Activated CD8-positive, alpha-beta memory T cell treated with anti-CD3 and anti-CD28 coated beads, Interleukin-2, amount 50 U/mL, for 4 hours (primary cell): ENCODE results near the gene IPO11.

ENCODE experiments used
- DNase-seq: peaks from one replicate; pipeline ENCODE4 v3.0.0-alpha.2; 2020

The IPO11 gene

DNA sequence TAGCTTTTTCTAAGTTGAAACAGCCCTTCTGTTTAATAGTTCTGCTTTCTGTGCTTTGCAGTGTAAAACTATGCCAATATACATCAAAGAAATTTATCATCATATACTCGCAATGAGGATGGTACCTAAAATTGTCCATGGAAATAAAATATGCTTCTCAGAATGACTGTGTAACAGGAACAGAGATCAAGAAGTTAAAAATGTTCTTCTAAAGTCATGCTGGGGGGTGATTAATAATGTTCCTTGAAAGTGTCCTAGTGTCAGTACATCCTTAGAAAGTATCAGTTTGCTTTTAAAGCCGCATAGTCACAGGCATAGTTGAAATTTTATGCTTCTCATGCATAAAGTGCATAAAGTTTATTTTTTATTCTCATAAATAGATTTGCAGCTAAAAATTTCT is 162.0 kb downstream of the IPO11 start:
- DNase-seq = no peak

DNA sequence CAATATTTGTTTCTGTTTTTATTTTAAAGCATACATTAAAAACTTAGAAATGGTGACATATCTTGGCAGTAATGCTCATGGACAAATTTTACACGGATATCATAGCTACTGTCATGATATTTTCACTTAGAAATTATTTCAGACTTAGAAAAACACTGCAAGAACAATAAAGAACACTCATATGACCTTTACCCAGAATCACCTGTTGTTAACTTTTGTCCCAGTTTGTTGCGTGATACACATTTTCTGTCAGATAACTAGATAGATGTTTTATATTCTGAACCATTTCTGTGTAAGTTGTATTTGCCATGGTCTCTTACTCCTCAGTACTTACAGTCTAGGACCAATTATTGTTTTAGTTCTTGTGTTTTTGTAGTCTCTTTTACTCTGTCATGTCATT is 162.5 kb downstream of the IPO11 start:
- DNase-seq = no peak

DNA sequence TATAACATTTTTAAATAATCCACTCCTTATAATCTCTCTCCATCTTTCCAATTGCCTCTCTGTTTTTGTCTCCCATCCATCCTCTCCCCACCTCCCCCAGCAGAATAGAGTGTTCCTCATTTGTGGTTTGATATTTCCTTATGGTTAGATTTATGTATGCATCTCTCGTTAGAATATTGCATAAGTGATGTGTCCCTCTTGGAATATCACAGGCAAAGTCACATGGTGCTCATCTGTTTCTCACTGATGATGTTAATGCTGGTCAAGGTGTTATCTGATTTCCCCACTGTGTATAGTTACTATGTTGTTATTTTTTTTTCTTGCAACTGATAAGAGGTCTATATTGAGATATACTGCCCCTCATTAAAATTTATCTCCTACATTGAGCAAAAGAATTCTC is 162.9 kb downstream of the IPO11 start:
- no peak for DNase-seq

DNA sequence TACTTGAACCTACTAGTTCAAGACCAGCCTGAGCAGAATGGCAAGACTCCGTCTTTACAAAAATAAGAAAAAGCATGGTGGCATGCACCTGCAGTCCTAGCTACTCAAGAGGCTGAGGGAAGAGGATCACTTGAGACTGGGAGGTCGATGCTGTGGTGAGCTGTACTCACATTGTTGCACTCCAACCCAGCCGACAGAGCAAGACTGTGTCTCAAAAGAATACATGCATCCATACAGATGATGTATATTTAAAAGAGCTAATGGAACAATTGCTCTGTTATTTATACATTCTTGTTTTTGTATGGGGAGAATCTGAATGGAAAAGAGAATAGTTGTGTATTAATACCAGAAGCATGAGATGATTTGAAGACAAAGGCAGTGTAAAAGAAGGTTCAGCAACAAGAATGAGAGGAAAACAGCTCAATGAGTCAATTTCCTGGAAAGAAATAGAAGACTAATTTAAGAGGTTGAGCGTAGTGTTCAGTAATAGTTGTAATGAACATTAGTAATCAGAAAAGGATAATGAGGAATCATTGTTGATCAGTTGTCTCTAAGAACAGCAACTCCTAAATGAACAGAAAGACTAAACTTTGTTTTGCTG is 164.1 kb downstream of the IPO11 start:
- DNase-seq = no peak

DNA sequence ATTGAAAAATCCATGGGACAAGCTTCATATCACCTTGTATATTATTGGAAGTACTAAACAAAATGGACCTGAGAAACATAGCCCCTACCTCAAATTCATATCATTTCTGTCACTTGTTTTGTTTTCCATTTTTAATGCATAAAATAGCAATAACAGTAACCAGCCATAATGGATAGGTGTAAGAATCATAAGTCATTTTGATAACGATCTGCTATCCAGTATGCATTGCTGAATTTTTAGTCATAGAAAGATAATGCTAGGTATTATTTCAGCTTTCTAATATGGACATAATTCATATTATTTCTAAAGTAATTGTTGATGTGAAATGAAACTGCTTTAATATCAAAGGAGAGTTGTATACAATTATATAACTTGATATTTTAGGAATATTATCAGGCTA is 164.9 kb downstream of the IPO11 start:
- DNase-seq = no peak

DNA sequence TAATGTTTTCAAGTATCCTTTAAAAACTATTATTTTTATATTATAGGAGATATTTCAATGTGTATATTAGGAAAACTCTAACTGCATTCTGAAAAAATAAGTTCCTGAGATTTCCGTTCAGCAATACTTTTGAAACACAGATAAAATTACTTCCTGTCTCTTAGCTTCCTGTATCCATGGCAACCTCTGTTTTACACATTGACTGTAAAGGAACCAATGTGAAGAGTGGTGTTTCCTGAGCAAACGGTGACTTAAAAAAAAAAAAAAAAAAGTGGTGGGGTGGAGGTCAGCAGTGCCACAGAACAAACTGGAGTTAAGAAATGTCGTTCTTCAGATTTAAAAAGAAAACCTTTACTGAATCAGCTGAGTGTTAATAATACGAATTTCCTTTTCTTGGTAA is 166.0 kb downstream of the IPO11 start, which contains the start of gene LRRC70:
Gene LRRC70, plus strand, starts transcription at position 280 of the 400 bp plus-strand sequence. CDS start 620 bp downstream, outside the sequence.
- DNase-seq = no peak

DNA sequence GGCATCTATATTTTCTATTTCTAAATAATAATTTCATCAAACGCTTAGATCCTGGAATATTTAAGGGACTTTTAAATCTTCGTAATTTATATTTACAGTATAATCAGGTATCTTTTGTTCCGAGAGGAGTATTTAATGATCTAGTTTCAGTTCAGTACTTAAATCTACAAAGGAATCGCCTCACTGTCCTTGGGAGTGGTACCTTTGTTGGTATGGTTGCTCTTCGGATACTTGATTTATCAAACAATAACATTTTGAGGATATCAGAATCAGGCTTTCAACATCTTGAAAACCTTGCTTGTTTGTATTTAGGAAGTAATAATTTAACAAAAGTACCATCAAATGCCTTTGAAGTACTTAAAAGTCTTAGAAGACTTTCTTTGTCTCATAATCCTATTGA is 167.2 kb downstream of the IPO11 start:
- DNase-seq = no peak

DNA sequence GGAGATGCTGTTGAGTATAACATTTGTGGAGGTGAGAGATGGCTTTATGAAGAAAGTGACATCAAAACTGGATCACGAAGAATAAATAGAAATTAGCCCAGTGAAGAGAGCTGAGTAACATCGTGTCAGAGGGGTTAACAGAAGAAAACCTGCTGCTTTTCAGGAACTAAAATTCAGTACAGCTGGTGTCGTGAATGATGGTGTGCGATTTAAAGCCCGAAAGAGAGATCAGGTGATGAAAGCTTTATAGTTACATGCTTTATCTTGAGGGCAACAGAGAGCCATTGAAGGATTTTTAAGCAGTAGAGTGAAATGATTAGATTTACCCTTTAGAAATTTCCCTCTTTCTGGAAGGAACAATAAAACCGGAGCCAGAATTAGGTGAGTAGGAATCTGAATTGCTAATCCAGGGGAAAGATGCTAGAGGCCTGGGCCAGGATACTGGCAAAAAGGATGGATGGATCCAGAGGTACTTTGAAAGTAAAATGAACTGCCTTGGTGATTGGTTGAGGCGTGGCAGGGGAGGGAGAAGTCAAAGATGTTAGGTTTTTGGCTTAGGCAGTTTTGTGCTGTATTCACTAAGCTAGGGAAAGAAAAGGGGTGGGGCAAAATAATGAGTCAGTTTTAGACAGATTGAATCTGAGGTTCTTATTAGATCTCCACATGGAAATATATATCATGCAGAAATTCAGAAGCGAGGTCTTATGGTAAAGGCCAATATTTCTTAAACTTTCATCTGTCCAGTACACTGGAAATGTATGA is 169.5 kb downstream of the IPO11 start:
- no peak for DNase-seq

DNA sequence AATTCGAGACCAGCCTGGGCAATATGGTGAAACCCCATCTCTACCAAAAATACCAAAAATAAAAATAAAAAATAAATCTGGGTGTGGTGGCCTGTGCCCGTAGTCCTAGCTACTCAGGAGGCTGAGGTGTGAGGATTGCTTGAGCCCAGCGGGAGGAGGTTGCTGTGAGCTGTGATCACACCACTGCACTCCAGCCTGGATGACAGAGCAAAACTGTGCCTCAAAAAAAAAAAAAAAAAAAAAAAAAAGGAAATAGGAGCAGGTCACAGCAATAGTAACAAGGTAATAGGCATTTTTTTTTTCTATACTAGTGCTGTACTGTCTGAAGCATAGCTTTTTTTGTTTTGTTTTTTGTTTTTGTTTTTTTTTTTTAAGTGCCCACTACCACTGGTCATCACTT is 171.8 kb downstream of the IPO11 start:
- DNase-seq = no peak

DNA sequence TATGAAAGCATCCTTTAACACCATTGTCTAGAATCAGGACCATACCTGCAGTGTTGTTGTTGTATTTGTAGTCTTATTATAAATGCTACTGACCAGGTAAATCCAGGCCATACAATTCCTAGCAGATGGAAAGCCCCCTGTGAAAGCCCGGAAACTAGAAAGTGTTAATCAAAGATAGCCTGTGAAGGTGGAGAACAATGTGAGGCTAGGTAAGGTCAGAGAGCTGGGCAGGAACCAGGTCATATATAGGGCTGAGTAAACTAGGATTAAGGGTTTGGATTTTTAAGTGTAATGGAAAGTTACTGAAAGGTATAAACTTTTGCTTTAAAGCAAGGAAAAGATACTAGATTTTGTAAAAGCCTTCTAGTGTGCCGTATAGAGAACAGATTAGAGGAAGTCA is 172.7 kb downstream of the IPO11 start:
- DNase-seq = no peak

DNA sequence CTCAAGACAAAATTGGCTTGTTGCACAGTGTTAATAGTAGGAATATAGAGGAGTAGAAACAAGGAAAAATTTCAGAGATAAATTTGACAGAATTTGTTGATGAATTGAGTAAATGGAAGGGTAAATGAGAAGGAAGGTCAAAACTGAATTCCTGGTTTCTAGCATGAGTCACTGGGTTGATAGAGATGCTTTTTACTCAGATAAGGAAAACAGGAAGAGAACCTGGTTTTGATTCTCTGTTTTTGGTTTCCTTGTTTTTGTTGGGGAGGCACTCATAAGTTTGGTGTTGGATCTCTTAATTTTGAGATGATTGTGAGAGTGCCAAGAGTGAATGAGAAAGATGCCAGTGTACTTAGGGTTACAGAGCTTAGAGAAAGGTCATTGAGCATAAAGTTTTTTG is 173.2 kb downstream of the IPO11 start:
- DNase-seq = no peak

DNA sequence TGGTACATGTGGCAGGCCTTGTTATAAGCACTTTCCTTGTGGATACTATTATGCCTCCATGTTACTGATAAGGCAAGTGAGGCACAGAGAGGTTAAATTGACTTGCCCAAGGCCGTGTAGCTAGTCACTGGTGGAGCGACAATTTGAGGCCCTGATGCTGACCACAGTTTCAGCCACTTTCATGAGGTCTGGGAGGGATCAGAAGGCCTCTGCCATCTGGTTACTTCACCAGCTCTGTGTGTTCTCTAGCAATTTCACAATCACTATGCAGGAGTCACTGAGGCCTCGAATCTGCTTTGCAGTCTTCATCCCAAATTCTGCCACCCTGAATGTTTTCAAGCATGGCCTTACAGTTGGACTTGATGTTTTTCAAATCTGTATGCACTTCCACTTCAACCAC is 175.2 kb downstream of the IPO11 start:
- no peak for DNase-seq

DNA sequence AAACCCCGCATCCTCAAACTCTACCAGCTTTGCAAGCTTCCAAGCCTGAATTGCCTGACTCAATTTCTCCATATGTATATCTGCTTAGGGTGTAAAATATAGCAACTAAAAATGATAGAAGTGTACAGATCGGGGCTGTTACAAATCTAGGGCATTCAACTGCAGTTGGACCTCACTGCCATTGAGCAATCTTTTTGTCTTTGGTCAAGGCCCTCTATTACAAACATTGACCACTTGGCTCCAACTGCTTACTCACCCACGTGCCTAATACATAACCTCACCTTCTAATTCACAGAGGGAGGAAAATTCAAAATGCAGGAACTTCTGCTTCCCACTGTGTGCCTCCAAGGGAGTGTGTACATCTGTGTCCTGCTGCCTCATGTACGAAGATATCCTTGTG is 176.1 kb downstream of the IPO11 start:
- no peak for DNase-seq

DNA sequence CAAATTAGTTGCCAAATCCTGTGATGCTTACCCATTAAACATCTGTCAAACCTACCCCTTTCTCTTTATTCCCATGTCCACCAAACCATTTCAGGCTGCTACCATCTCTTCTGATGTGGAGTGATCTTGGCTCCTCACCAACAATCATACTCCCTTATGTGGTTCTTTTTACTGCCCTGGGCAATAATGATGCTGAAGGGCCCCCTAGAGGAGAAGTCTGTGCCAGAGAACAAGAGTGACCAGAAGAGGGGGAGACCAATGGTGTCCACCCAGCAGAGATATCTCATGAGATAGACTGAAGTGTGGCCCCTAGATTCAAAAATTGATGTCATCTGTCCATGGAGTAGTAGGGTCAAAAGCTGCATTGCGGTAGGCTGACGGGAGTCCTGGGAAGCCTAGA is 176.9 kb downstream of the IPO11 start:
- no peak for DNase-seq

DNA sequence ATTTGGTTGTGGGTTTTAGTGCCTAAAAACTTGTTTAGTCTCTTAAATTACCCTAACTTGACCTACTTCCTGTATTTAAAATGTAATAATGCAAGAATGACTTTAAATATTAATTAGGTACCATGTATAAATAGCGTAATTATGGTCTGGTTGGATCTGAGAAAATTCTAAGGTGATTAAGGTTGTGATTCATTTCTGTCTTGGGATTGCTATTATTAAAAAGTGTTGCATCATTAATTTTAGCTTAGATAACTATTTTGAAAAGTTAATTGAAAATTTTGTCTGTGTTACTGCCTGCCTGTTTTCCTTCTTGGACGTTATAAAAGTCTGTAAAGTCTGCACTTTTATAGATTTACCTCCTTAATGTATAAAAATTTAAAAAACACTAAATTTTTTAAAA is 177.8 kb downstream of the IPO11 start:
- no peak for DNase-seq

DNA sequence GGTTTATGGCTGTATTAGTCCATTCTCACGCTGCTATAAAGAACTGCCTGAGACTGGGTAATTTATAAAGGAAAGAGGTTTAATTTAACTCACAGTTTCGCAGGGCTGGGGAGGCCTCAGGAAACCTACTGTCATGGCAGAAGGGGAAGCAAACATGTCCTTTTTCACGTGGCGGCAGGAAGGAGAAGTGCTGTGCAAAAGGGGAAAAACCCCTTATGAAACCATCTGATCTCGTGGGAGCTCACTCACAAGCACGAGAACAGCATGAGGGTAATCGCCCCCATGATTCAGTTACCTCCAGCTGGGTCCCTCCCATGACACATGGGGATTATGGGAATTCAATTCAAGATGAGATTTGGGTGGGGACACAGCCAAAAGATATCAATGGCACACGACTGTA is 180.0 kb downstream of the IPO11 start:
- DNase-seq = no peak

DNA sequence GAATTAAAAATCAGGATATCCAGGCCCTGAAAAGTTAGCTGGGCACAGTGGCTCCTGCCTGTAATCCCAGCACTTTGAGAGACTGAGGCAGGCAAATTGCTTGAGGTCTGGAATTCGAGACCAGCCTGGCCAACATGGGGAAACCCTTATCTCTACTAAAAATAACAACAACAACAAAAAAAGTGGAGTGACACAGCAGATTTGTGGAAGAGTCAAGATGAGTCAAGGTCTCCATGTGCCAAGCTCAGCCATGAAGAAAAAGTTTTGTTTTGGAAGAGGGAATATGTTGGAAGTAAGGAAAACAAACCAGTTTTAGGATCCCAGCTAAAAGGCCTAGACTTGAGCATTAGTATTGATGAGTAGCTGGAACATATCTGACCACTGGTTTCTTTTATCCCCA is 180.8 kb downstream of the IPO11 start:
- DNase-seq = no peak

DNA sequence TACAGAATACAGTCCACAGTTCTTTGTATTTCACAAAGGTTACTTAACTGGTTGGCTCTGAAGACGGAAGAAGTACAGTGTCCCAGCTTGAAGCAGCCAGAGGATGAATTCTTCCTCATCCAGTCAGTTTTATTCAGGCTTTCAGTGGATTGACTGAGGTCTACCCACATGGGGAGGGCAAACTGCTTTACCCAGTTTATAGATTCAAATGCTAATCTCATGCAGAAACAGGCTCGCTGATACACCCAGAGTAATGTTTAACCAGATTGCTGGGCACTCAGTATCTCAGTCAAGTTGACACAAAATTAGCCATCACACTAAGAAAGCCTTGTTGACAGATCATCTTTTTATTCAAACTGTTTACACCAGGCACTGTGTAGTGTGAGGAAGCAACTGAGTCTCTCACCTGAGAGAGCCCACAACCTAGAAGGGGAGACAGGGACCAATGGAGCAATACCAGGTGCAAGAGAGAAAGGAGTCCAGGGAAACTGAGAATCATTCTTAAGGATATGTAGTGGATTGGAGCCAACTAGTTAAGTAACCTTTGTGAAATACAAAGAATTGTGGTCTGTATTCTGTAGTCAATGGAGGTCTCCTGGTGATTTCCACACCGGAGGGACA is 181.9 kb downstream of the IPO11 start:
- no peak for DNase-seq

DNA sequence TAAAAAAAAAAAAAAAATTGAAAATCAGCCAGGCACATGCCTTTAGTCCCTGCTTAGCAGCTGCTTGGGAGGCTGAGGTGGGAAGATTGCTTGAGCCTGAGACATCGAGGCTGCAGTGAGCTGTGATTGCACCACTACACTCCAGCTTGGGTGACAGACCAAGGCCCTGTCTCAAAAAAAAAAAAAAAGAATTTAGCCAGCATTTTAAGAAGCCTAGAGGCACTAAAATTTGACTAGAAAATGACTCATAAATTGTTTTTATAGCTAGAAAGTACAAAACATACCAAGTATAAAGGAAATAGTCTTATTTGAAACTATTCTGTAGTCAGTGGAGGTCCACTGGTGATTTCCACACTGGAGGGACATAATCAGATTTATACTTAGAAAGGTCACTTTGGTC is 183.5 kb downstream of the IPO11 start:
- DNase-seq = no peak

DNA sequence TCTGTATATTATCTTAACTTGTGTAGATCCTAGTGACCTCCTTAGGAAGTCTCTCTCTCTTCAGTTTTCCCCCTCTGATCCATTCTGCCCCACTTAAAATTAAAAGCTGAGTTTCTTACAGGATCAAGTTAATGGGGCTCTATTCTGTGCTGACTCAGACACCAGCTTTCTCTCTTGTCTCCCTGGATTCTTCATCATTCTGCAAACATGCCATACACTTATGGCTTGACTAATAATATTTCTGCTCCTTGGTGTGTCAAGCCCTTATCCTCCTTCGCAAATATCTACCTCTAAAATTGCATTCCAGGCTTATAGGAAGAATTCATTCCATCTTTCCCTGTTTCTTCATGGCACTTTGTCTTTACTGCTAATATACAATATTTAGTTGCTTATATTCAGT is 184.1 kb downstream of the IPO11 start:
- no peak for DNase-seq

DNA sequence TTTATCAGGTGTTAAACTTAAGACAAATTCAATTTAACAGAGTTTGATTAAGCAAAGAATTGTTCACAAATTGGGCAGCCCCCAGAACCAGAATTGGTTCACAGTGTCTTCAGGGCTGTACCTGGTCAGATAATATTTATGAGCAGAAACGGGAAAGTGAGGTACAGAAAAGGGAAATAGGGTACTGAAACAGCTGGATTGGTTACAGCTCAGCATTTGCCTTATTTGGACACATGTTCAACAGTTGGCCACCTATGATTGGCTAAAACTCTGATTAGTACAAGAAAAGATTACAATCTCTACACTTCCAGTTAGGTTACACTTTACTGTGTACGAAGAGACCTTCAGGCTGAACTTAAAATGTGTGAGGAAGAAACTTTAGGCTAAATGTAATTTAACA is 184.8 kb downstream of the IPO11 start:
- no peak for DNase-seq

DNA sequence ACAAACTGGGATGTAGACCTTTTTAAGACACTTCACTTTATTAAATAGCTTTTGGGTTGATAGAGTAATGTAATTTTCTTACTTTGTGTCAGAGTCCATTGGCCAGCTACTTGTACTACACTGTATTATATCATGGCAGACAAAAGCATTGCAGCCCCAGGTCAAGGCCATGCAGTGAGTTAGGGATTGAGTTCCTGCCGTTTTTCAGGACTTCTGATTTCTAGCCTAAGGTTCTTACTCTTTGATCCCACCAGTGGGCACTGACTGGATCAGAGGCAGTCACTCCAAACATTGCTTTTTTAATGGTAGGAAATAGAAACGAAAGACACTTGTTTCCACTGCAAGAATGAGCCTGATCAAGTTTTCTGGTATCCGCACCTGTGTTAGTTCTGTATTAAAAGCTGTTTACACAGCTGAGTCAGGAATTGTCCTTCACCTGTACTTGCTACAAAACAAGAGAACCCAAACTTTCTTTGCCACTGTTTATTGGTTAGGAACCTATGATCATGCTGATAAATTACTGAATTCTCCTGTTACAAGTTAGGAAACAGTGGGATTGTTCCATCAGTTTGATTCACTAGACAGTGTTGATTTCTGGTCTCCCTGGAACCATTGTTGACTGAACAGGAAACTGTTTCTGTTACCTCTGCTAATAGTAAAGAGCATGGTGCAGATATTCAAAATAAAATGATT is 188.1 kb downstream of the IPO11 start:
- DNase-seq = no peak

DNA sequence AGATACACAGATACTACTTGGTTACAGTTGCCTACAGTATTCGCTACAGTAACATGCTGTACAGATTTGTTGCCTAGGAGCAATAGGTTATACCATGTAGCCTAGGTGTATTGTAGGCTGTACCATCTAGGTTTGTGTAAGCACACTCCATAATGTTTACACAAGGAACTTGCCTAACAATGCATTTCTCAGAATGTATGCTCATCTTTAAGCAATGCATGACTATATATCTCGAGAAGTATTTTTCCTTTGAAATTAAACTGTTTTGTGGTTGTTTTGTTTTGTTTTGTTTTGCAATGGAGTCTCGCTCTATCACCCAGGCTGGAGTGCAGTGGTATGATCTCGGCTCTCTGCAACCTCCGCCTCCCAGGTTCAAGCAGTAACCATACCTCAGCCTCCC is 191.4 kb downstream of the IPO11 start:
- no peak for DNase-seq

DNA sequence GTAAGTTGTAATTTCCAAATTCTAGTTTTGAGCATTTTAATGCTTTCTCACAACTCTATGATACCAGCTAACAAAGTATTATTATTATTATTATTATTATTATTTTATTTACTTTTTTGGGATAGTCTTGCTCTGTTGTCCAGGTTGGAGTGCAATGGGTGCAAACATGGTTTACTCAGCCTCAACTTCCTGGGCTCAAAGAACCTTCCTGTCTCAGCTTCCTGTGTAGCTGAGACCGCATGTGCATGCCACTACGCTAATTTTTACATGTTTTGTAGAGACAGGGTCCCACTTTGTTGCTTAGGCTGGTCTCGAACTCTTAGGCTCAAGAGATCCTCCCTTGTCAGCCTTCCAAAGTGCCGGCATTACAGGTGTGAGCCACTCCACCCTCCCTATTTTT is 193.1 kb downstream of the IPO11 start:
- no peak for DNase-seq
